PC-3 (cell line): ENCODE data around the gene SET. TPM values are rescaled to one million over a fixed set of nuclear protein-coding genes. Genes with fewer than 3 reads are reported as not detected.

ENCODE experiments used
- ATAC-seq: fragments of 200-7000 bp; cut with Tn5 transposase; 2 replicates; pipeline ENCODE4 v1.9.1; 2020; ENCODE audit warnings: mild to moderate bottlenecking, moderate library complexity
- BruUV-seq: library from RNA; stranded (reverse); fragments of 400-500 nt; replicated peaks from 2 replicates; lab custom pipeline; 2021; lab: Mats Ljungman, UMichigan
- CTCF ChIA-PET: fragments of 300-600 bp; sonication (Branson Sonifier 250); formaldehyde crosslinking; loops from one replicate; lab custom pipeline; 2022; ENCODE audit warnings: antibody characterized with exemption; lab: Charles Lee
- POLR2A ChIA-PET: fragments of 300-600 bp; sonication (Branson Sonifier 250); formaldehyde crosslinking; loops from one replicate; lab custom pipeline; 2022; ENCODE audit warnings: antibody characterized with exemption; ENCODE audit not compliant: unreplicated experiment; lab: Charles Lee
- DNase-seq: peaks from one replicate; pipeline ENCODE4 v3.0.0-alpha.2; 2015
- H2AFZ ChIP-seq: fragments of 300-600 bp; sonication (generic); 2 replicates; pipeline ENCODE4 v1.6.0; 2016; ENCODE audit warnings: antibody characterized with exemption, low read length
- H3F3A ChIP-seq: fragments of 300-600 bp; sonication (generic); one replicate; pipeline ENCODE4 v1.6.0; 2017; ENCODE audit warnings: antibody characterized with exemption, low read length, control low read depth, mild to moderate bottlenecking; ENCODE audit not compliant: unreplicated experiment
- H3K27ac ChIP-seq: fragments of 300-600 bp; sonication (generic); 2 replicates; pipeline ENCODE4 v1.5.1; 2016; ENCODE audit warnings: mild to moderate bottlenecking, low read length
- H3K27me3 ChIP-seq: fragments of 300-600 bp; sonication (generic); 2 replicates; pipeline ENCODE4 v1.6.1; 2016; ENCODE audit warnings: low read length, mixed read lengths
- H3K36me3 ChIP-seq: fragments of 300-600 bp; sonication (generic); 2 replicates; pipeline ENCODE4 v1.6.1; 2016; ENCODE audit warnings: low read depth, mixed run types, low read length, mixed read lengths
- H3K4me1 ChIP-seq: fragments of 300-600 bp; sonication (generic); 2 replicates; pipeline ENCODE4 v1.5.1; 2016; ENCODE audit warnings: low read length; ENCODE audit not compliant: insufficient read depth
- H3K4me2 ChIP-seq: fragments of 300-600 bp; sonication (generic); 2 replicates; pipeline ENCODE4 v1.6.0; 2016; ENCODE audit warnings: low read length
- H3K4me3 ChIP-seq: fragments of 300-600 bp; sonication (generic); 2 replicates; pipeline ENCODE4 v1.5.1; 2016; ENCODE audit warnings: mild to moderate bottlenecking, low read length, mixed read lengths
- H3K79me2 ChIP-seq: fragments of 300-600 bp; sonication (generic); 2 replicates; pipeline ENCODE4 v1.6.1; 2017; ENCODE audit warnings: low read length, mixed read lengths
- H3K9ac ChIP-seq: fragments of 300-600 bp; sonication (generic); 2 replicates; pipeline ENCODE4 v1.6.0; 2016; ENCODE audit warnings: mild to moderate bottlenecking, low read length
- H3K9me2 ChIP-seq: fragments of 300-600 bp; sonication (generic); replicated peaks from 2 replicates; pipeline ENCODE4 v1.6.1; 2016; ENCODE audit warnings: mixed run types, low read length, mixed read lengths
- H3K9me3 ChIP-seq: fragments of 300-600 bp; sonication (generic); 2 replicates; pipeline ENCODE4 v1.6.1; 2016; ENCODE audit warnings: low read length, mixed read lengths
- H4K20me1 ChIP-seq: fragments of 300-600 bp; sonication (generic); 2 replicates; pipeline ENCODE4 v1.6.1; 2016; ENCODE audit warnings: low read length, mixed read lengths
- EZH2 ChIP-seq: fragments of 300-600 bp; sonication (generic); IDR thresholded peaks from one replicate; pipeline ENCODE4 v1.6.1; 2017; ENCODE audit warnings: antibody characterized with exemption, mild to moderate bottlenecking, low read length; ENCODE audit not compliant: unreplicated experiment
- EZH2phosphoT487 ChIP-seq: fragments of 300-600 bp; sonication (generic); IDR thresholded peaks from 2 replicates; pipeline ENCODE4 v1.6.1; 2018; ENCODE audit warnings: mild to moderate bottlenecking, antibody characterized with exemption, low read length, borderline replicate concordance
- intact Hi-C: fragments of 100-400 bp; cut with micrococcal nuclease; formaldehyde crosslinking; loops from 2 replicates; pipeline ENCODE4 v1.9.0; 2023
- total RNA-seq: library from RNA; depleted of rRNA; stranded (reverse); fragments of >200 nt; gene quantifications from 2 replicates; pipeline ENCODE4 v1.2.3, GENCODE V29; 2014
- TF ChIP-seq, protein P1 (sequence below): fragments of 300-600 bp; sonication (generic); conservative IDR thresholded peaks from 2 replicates; pipeline ENCODE4 v1.5.1; 2017; ENCODE audit warnings: antibody characterized with exemption, low read depth, mild to moderate bottlenecking, low read length

The SET gene
- total RNA-seq, 1 experiment from 2014 or later = 647 TPM

DNA sequence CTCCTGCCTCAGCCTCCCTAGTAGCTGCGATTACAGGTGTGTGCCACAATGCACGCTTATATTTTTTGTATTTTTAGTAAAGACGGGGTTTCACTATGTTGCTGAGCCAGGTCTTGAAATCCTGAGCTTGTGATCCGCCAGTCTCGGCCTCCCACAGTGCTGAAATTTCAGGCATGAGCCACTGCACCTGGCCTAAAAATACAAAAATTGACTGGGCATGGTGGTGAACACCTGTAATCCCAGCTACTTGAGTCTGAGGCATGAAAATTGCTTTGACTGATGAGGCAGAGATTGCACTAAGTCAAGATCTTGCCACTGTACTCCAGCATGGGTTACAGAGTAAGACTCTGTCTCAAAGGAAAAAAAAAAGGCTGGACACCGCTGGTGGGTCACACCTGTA lies 19.2 kb upstream of the SET start:
- no peak overlapping the region for H2AFZ ChIP-seq
- H3K36me3 ChIP-seq = no peaks in the 10 kb centered on the region
- DNase-seq = no peak
- H3K4me2 ChIP-seq = no peak overlapping the region
- H3K27ac ChIP-seq = no peak overlapping the region
- H3K4me1 ChIP-seq = no peaks in the 10 kb centered on the region
- H3F3A ChIP-seq = no peaks in the 10 kb centered on the region
- H4K20me1 ChIP-seq = no peaks in the 10 kb centered on the region
- no peak overlapping the region for H3K9ac ChIP-seq
- no peaks in the 10 kb centered on the region for H3K9me2 ChIP-seq
- H3K27me3 ChIP-seq = no peaks in the 10 kb centered on the region
- no peak for TF ChIP-seq EZH2
- TF ChIP-seq, protein P1, sequence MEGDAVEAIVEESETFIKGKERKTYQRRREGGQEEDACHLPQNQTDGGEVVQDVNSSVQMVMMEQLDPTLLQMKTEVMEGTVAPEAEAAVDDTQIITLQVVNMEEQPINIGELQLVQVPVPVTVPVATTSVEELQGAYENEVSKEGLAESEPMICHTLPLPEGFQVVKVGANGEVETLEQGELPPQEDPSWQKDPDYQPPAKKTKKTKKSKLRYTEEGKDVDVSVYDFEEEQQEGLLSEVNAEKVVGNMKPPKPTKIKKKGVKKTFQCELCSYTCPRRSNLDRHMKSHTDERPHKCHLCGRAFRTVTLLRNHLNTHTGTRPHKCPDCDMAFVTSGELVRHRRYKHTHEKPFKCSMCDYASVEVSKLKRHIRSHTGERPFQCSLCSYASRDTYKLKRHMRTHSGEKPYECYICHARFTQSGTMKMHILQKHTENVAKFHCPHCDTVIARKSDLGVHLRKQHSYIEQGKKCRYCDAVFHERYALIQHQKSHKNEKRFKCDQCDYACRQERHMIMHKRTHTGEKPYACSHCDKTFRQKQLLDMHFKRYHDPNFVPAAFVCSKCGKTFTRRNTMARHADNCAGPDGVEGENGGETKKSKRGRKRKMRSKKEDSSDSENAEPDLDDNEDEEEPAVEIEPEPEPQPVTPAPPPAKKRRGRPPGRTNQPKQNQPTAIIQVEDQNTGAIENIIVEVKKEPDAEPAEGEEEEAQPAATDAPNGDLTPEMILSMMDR = no peak
- H3K9me3 ChIP-seq = no peaks in the 10 kb centered on the region
- BruUV-seq = no TSS peak
- intact Hi-C loops = no loop called here
- H3K4me3 ChIP-seq = no peak overlapping the region
- CTCF ChIA-PET = no interaction called here
- POLR2A ChIA-PET = no interaction called here
- ATAC-seq = no peak
- H3K79me2 ChIP-seq = no peaks in the 10 kb centered on the region

DNA sequence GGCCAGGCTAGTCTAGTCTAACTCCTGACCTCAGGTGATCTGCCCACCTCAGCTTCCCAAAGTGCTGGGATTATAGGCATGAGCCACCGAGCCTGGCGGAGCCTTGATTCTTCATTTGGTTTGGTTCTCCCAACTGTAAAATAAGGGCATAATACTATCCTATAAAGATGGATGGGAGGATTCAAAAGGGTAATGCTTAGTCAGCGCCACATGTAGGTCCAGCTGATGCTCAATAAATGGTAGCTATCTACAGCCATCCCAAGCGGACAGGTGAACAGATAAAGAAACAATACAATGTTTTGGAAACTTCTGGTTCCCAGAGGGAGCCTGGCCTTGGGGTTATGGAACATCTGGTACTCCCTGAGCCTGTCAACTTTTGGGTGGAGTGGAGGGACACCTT lies 13.6 kb upstream of the SET start:
- Histone ChIP-seq H3K4me2 (no peak overlapping the region), H3K27me3 (no peaks in the 10 kb centered on the region), H3F3A (no peaks in the 10 kb centered on the region), H3K9me3 (no peaks in the 10 kb centered on the region), H3K9ac (no peak overlapping the region), H3K4me3 (no peak overlapping the region), H3K27ac (no peak overlapping the region), H3K79me2 (no peaks in the 10 kb centered on the region), H3K9me2 (no peaks in the 10 kb centered on the region), H3K4me1 (no peaks in the 10 kb centered on the region), H4K20me1 (no peaks in the 10 kb centered on the region), H2AFZ (no peak overlapping the region), H3K36me3 (no peaks in the 10 kb centered on the region)
- ChIA-PET CTCF (no interaction called here), POLR2A (no interaction called here)
- BruUV-seq = no TSS peak
- no peak for DNase-seq
- intact Hi-C loops = no loop called here
- TF ChIP-seq EZH2phosphoT487 (no peak), EZH2 (no peak)
- TF ChIP-seq, protein P1 = no peak
- ATAC-seq = no peak

GRCh38 chr9:128677794-128678193 lies 11.2 kb upstream of the SET start:
- ChIA-PET CTCF (no interaction called here), POLR2A (no interaction called here)
- Histone ChIP-seq H3F3A (no peaks in the 10 kb centered on the region), H3K9ac (no peak overlapping the region), H3K36me3 (no peaks in the 10 kb centered on the region), H3K9me3 (no peaks in the 10 kb centered on the region), H3K4me1 (no peaks in the 10 kb centered on the region), H3K79me2 (peaks cover under 1% of the 10 kb centered on the region; the same call in 1 of the 2 replicates), H3K4me3 (no peak overlapping the region), H3K9me2 (no peaks in the 10 kb centered on the region), H3K27me3 (no peaks in the 10 kb centered on the region), H4K20me1 (no peaks in the 10 kb centered on the region), H3K4me2 (no peak overlapping the region), H3K27ac (no peak overlapping the region), H2AFZ (no peak overlapping the region)
- DNase-seq (no peak), ATAC-seq (no peak)
- no TSS peak for BruUV-seq
- TF ChIP-seq, protein P1 = no peak
- TF ChIP-seq EZH2 (no peak), EZH2phosphoT487 (no peak)
- intact Hi-C loops = no loop called here
